ENCODE data around the gene NMNAT1. TPM values are rescaled to one million over a fixed set of nuclear protein-coding genes. Genes with fewer than 3 reads are reported as not detected.
"Not testable (repeated sequence)": the region's sequence is repeated elsewhere in the genome, so short reads cannot be mapped to it uniquely, and the experiment has no call there.

The NMNAT1 gene
- total and polyA plus RNA-seq, 2 experiments from 2014 or later: 6.8 to 10.2 TPM

DNA sequence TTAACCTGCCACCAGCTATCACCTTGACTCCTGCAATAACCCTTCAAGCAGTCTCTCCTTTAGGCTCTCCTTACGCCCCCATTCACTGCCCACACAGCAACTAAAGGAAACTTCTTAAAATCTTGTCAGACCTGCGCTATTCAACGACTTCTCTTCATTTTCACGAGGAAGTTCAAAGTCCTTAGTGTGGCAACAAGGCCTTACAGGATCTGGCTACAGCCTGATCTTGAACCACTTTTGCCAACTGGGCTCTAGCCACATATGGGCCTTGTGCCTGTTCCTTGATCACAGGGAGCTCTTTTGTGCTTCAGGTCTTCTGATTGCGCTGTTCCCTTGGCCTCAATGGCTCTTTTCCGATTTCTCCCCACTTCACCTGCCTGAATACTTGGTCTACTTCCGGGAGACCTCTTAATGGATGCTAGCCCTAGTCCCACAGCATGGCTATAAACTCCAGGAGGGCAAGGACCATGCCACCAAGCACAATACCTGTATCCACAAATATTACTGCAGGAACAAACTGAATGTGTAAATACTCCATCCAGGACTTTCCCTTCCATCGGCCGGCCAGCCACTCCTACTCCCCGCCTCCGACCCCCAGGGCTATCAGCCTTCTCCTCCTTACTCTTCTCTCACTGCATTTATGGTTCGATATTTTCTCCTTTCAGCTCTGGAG, 30.9 kb upstream of the NMNAT1 start:
- no peak overlapping the region for H3K4me2 ChIP-seq
- H3K79me2 ChIP-seq: peaks cover 23% of the 10 kb centered on the region
- no peaks in the 10 kb centered on the region for H3K36me3 ChIP-seq (replicated peaks; ENCODE audit: insufficient read depth, low read depth)
- DNase-seq (ENCODE audit: low spot score): no peak
- peaks cover 21% of the 10 kb centered on the region for H3K4me1 ChIP-seq (ENCODE audit: insufficient read depth)
- H3K27ac ChIP-seq: peak overlapping the region; percentile 22
- WGBS (ENCODE audit: low lambda C conversion rate, missing lambda C conversion rate): 87% methylated on average over 12 of the region's 12 CpGs
- no peaks in the 10 kb centered on the region for H4K20me1 ChIP-seq (ENCODE audit: insufficient read depth, poor library complexity, severe bottlenecking)
- no peak overlapping the region for H2AFZ ChIP-seq
- H3K4me3 ChIP-seq: no peak overlapping the region
- H3K9me2 ChIP-seq (replicated peaks; ENCODE audit: insufficient read depth): no peaks in the 10 kb centered on the region
- H3K27me3 ChIP-seq: no peaks in the 10 kb centered on the region
- TF ChIP-seq EZH2 (IDR thresholded peaks at IDR 0.05; ENCODE audit: borderline replicate concordance): no peak
- TF ChIP-seq EZH2phosphoT487 (IDR thresholded peaks at IDR 0.05; ENCODE audit: low read depth, severe bottlenecking, unreplicated experiment): no peak
- TF ChIP-seq, protein P1, sequence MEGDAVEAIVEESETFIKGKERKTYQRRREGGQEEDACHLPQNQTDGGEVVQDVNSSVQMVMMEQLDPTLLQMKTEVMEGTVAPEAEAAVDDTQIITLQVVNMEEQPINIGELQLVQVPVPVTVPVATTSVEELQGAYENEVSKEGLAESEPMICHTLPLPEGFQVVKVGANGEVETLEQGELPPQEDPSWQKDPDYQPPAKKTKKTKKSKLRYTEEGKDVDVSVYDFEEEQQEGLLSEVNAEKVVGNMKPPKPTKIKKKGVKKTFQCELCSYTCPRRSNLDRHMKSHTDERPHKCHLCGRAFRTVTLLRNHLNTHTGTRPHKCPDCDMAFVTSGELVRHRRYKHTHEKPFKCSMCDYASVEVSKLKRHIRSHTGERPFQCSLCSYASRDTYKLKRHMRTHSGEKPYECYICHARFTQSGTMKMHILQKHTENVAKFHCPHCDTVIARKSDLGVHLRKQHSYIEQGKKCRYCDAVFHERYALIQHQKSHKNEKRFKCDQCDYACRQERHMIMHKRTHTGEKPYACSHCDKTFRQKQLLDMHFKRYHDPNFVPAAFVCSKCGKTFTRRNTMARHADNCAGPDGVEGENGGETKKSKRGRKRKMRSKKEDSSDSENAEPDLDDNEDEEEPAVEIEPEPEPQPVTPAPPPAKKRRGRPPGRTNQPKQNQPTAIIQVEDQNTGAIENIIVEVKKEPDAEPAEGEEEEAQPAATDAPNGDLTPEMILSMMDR (IDR thresholded peaks at IDR 0.05; ENCODE audit: poor library complexity): no peak
- H3K9me3 ChIP-seq (ENCODE audit: low read depth): no peaks in the 10 kb centered on the region

GRCh38 chr1:9914610-9914937, 28.7 kb upstream of the NMNAT1 start:
- Histone ChIP-seq H3K9me3 (ENCODE audit: low read depth) (no peaks in the 10 kb centered on the region), H3K36me3 (replicated peaks; ENCODE audit: insufficient read depth, low read depth) (no peaks in the 10 kb centered on the region), H3K9me2 (replicated peaks; ENCODE audit: insufficient read depth) (no peaks in the 10 kb centered on the region), H3K79me2 (peaks cover 2% of the 10 kb centered on the region), H3K27me3 (no peaks in the 10 kb centered on the region), H4K20me1 (ENCODE audit: insufficient read depth, poor library complexity, severe bottlenecking) (no peaks in the 10 kb centered on the region), H3K4me1 (ENCODE audit: insufficient read depth) (peaks cover 18% of the 10 kb centered on the region), H3K4me2 (peak overlapping the region; percentile 15), H3K4me3 (no peak overlapping the region), H3K27ac (no peak overlapping the region), H2AFZ (no peak overlapping the region)
- WGBS (ENCODE audit: low lambda C conversion rate, missing lambda C conversion rate): 81% methylated on average over 2 of the region's 2 CpGs
- TF ChIP-seq EZH2 (IDR thresholded peaks at IDR 0.05; ENCODE audit: borderline replicate concordance): no peak
- TF ChIP-seq, protein P1 (IDR thresholded peaks at IDR 0.05; ENCODE audit: poor library complexity): no peak
- TF ChIP-seq EZH2phosphoT487 (IDR thresholded peaks at IDR 0.05; ENCODE audit: low read depth, severe bottlenecking, unreplicated experiment): no peak
- DNase-seq (ENCODE audit: low spot score): no peak

DNA sequence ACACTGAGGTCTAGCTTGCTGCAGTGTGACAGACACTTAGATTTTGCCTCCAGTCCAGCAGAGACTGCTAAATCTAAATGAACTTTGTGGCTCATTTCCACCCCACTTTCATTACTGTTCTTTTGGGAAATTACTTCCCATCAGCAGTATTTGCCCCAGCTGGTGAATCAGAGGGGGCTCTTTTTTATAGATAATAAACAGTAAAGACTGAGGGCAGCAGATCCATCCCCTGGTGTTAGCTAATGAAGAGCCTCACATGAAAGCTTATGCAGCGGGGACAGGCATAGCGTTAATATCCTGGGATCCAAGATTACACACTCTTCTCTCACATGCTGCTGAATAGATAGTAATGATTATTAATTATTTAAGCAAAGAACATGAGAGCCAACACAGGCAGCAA, 26.8 kb upstream of the NMNAT1 start:
- H3K4me2 ChIP-seq: no peak overlapping the region
- no peaks in the 10 kb centered on the region for H3K9me2 ChIP-seq (replicated peaks; ENCODE audit: insufficient read depth)
- peaks cover 15% of the 10 kb centered on the region for H3K4me1 ChIP-seq (ENCODE audit: insufficient read depth)
- no peak overlapping the region for H3K4me3 ChIP-seq
- no peak for DNase-seq (ENCODE audit: low spot score)
- no peak overlapping the region for H2AFZ ChIP-seq
- H3K9me3 ChIP-seq (ENCODE audit: low read depth): no peaks in the 10 kb centered on the region
- H3K27me3 ChIP-seq: no peaks in the 10 kb centered on the region
- H3K36me3 ChIP-seq (replicated peaks; ENCODE audit: insufficient read depth, low read depth): no peaks in the 10 kb centered on the region
- H3K27ac ChIP-seq: no peak overlapping the region
- TF ChIP-seq EZH2phosphoT487 (IDR thresholded peaks at IDR 0.05; ENCODE audit: low read depth, severe bottlenecking, unreplicated experiment): no peak
- no peak for TF ChIP-seq EZH2 (IDR thresholded peaks at IDR 0.05; ENCODE audit: borderline replicate concordance)
- 88% methylated on average over 2 of the region's 2 CpGs for whole genome bisulfite sequencing (ENCODE audit: low lambda C conversion rate, missing lambda C conversion rate)
- H4K20me1 ChIP-seq (ENCODE audit: insufficient read depth, poor library complexity, severe bottlenecking): no peaks in the 10 kb centered on the region
- H3K79me2 ChIP-seq: no peaks in the 10 kb centered on the region

DNA sequence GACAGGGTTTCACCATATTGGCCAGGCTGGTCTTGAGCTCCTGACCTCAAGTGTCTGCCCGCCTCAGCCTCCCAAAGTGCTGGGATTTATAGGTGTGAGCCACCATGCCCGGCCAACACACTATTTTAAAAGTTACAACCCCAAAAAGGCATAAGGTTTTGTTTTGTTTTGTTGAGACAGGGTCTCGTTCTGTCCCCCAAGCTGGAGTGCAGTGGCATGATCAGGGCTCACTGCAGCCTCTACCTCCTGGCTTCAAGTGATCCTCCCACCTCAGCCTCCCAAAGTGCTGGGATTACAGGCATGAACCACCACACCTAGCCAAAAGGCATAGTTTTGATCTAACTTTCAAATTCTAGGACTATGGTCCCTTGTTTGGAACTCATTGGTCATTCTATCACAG, 25.8 kb upstream of the NMNAT1 start:
- not testable (repeated sequence) for H3K4me2 ChIP-seq; H3K4me3 ChIP-seq; DNase-seq (ENCODE audit: low spot score); H2AFZ ChIP-seq; H3K9me2 ChIP-seq (replicated peaks; ENCODE audit: insufficient read depth); H3K79me2 ChIP-seq; H3K9me3 ChIP-seq (ENCODE audit: low read depth); H3K27ac ChIP-seq; H3K36me3 ChIP-seq (replicated peaks; ENCODE audit: insufficient read depth, low read depth); H3K27me3 ChIP-seq; H4K20me1 ChIP-seq (ENCODE audit: insufficient read depth, poor library complexity, severe bottlenecking)
- H3K4me1 ChIP-seq (ENCODE audit: insufficient read depth): peaks cover 12% of the 10 kb centered on the region
- 92% methylated on average over 3 of the region's 3 CpGs for WGBS (ENCODE audit: low lambda C conversion rate, missing lambda C conversion rate)
